K562 (cell line): ENCODE measurements around the gene SEPHS1. TPM values are rescaled to one million over a fixed set of nuclear protein-coding genes. Genes with fewer than 3 reads are reported as not detected.

ENCODE experiments used
- ATAC-seq: fragments of 200-7000 bp; cut with Tn5 transposase; 3 replicates; pipeline ENCODE4 v1.9.1; 2020; ENCODE audit warnings: moderate library complexity
- BruUV-seq: library from RNA; stranded (reverse); fragments of 400-500 nt; replicated peaks from 2 replicates; lab custom pipeline; 2021; lab: Mats Ljungman, UMichigan
- CTCF ChIA-PET: fragments of 300-600 bp; formaldehyde crosslinking; extraction: SDS; loops from one replicate; lab custom pipeline; 2021; ENCODE audit warnings: low intra/inter-chr PET ratio; lab: Yijun Ruan, JAX
- POLR2A ChIA-PET: fragments of 300-600, 350-650 bp; sonication (Branson Sonifier 250); formaldehyde crosslinking; extraction: SDS; loops from one replicate; lab custom pipeline; 2021; ENCODE audit warnings: antibody characterized with exemption, inconsistent platforms; lab: Yijun Ruan, JAX
- DNase-seq, 4 experiments: peaks; one replicate each; pipeline versions ENCODE4 v3.0.0 to v3.0.0-alpha.2; 2011 to 2018; ENCODE audit warnings: low spot score in 3 of 4, mixed read lengths in 3 of 4; ENCODE audit errors: extremely low read depth in 1 of 4
- FAIRE-seq: peaks from 2 replicates; lab custom pipeline; 2011; peaks lifted over from hg19 to GRCh38; lab: Jason Lieb, UNC
- H2AFZ ChIP-seq: 2 replicates; pipeline ENCODE4 v1.6.0; 2011; ENCODE audit warnings: low read depth, low read length, control low read depth, inconsistent platforms
- H3K27ac ChIP-seq: fragments of 200-600 bp; 3 replicates; pipeline ENCODE4 v1.8.0; 2011; ENCODE audit warnings: low read depth, mild to moderate bottlenecking, control low read depth, inconsistent platforms, low read length, moderate library complexity, mixed read lengths; ENCODE audit errors: extremely low read depth
- H3K27me3 ChIP-seq, 2 experiments: fragments of 300-600 bp in 1 of 2; 2 replicates in 1 of 2; 3 replicates in 1 of 2; pipeline versions ENCODE4 v1.6.0 to v1.8.0; 2011; ENCODE audit warnings: inconsistent platforms in 2 of 2, low read length in 2 of 2, mild to moderate bottlenecking in 1 of 2, mixed read lengths in 1 of 2, moderate library complexity in 1 of 2; ENCODE audit not compliant: control insufficient read depth in 2 of 2, insufficient read depth in 2 of 2
- H3K36me3 ChIP-seq: fragments of 300-600 bp; 3 replicates; pipeline ENCODE4 v1.8.0; 2011; ENCODE audit warnings: mild to moderate bottlenecking, low read length, inconsistent platforms; ENCODE audit not compliant: control insufficient read depth, insufficient read depth
- H3K4me1 ChIP-seq, 2 experiments: fragments of 200-600 bp in 1 of 2; replicated peaks in 1 of 2; 2 replicates in 1 of 2; 3 replicates in 1 of 2; pipeline versions ENCODE4 v1.5.1 to v1.8.0; 2011; ENCODE audit warnings: inconsistent platforms in 2 of 2, low read length in 2 of 2, mild to moderate bottlenecking in 1 of 2, mixed read lengths in 1 of 2, moderate library complexity in 1 of 2; ENCODE audit not compliant: control insufficient read depth in 2 of 2, insufficient read depth in 2 of 2
- H3K4me2 ChIP-seq: 2 replicates; pipeline ENCODE4 v1.6.1; 2011; ENCODE audit warnings: low read length, control low read depth, inconsistent platforms, mixed read lengths; ENCODE audit not compliant: insufficient read depth
- H3K4me3 ChIP-seq: fragments of 200-600 bp; sonication (generic), shearing (Covaris generic); 2 replicates; pipeline ENCODE4 v1.5.1; 2016; ENCODE audit warnings: control low read depth, inconsistent platforms
- H3K79me2 ChIP-seq: fragments of 200-600 bp; 3 replicates; pipeline ENCODE4 v1.8.0; 2011; ENCODE audit warnings: low read length, inconsistent platforms; ENCODE audit not compliant: control insufficient read depth, insufficient read depth
- H3K9ac ChIP-seq, 2 experiments: 2 replicates each; pipeline versions ENCODE4 v1.6.0 to v1.6.1; 2011; ENCODE audit warnings: low read depth in 2 of 2, low read length in 2 of 2, control low read depth in 1 of 2, inconsistent platforms in 1 of 2, mild to moderate bottlenecking in 1 of 2, mixed read lengths in 1 of 2; ENCODE audit not compliant: insufficient read depth in 1 of 2
- H3K9me1 ChIP-seq: one replicate; pipeline ENCODE4 v1.6.0; 2011; ENCODE audit warnings: inconsistent platforms, mild to moderate bottlenecking, low read length, moderate library complexity; ENCODE audit not compliant: control insufficient read depth, insufficient read depth
- H3K9me3 ChIP-seq: replicated peaks from 2 replicates; pipeline ENCODE4 v1.5.1; 2011; ENCODE audit warnings: low read depth, low read length, inconsistent platforms; ENCODE audit not compliant: control insufficient read depth, insufficient read depth
- H4K20me1 ChIP-seq: replicated peaks from 2 replicates; pipeline ENCODE4 v1.6.1; 2011; ENCODE audit warnings: low read length, inconsistent platforms, mixed read lengths; ENCODE audit not compliant: control insufficient read depth, insufficient read depth
- BRF1 ChIP-seq: IDR thresholded peaks from 3 replicates; pipeline ENCODE4 v1.6.1; 2011; ENCODE audit warnings: borderline replicate concordance, mild to moderate bottlenecking; ENCODE audit not compliant: insufficient read length; ENCODE audit errors: extremely low read depth
- E2F5 ChIP-seq: sonication (generic); formaldehyde crosslinking; IDR thresholded peaks from 2 replicates; pipeline ENCODE4 v1.8.0; 2022; ENCODE audit warnings: mild to moderate bottlenecking, missing genetic modification reagents
- EGR1 ChIP-seq: fragments of 450-650 bp; conservative IDR thresholded peaks from 2 replicates; pipeline ENCODE4 v1.6.1; 2017; ENCODE audit warnings: mild to moderate bottlenecking
- ELK3 ChIP-seq: fragments of 450-650 bp; formaldehyde crosslinking; IDR thresholded peaks from 2 replicates; pipeline ENCODE4 v1.4.0; 2020; ENCODE audit warnings: mild to moderate bottlenecking
- FOXA1 ChIP-seq: fragments of 450-650 bp; IDR thresholded peaks from 2 replicates; pipeline ENCODE4 v1.6.1; 2016; ENCODE audit warnings: mild to moderate bottlenecking, borderline replicate concordance
- KDM4B ChIP-seq, 2 experiments: fragments of 450-650 bp in 1 of 2; sonication (generic) in 1 of 2; IDR thresholded peaks; 2 replicates each; pipeline ENCODE4 v1.6.1; 2016 to 2017; ENCODE audit warnings: borderline replicate concordance in 2 of 2, antibody characterized with exemption in 1 of 2, low read depth in 1 of 2, mild to moderate bottlenecking in 1 of 2
- MBD1 ChIP-seq: fragments of 250-450 bp; sonication (Bioruptor Pico); IDR thresholded peaks from 2 replicates; pipeline ENCODE4 v1.8.0; 2022; ENCODE audit warnings: inconsistent platforms
- SIN3A ChIP-seq, 2 experiments: fragments of 150-350 bp in 1 of 2; IDR thresholded peaks; 2 replicates each; pipeline ENCODE4 v1.6.1; 2011 to 2016; ENCODE audit warnings: borderline replicate concordance in 2 of 2, low read depth in 2 of 2, low read length in 2 of 2, mild to moderate bottlenecking in 2 of 2, moderate library complexity in 2 of 2; ENCODE audit not compliant: control insufficient read depth in 1 of 2
- SMAD4 ChIP-seq: fragments of 250-450 bp; sonication (Bioruptor Pico); conservative IDR thresholded peaks from 2 replicates; pipeline ENCODE4 v1.8.0; 2021; ENCODE audit warnings: inconsistent platforms, mild to moderate bottlenecking, moderate library complexity
- ZNF165 ChIP-seq: fragments of 250-450 bp; sonication (Bioruptor Pico); IDR thresholded peaks from 2 replicates; pipeline ENCODE4 v1.4.0; 2020; ENCODE audit warnings: borderline replicate concordance
- ZNF695 ChIP-seq: fragments of 450-650 bp; formaldehyde crosslinking; IDR thresholded peaks from 2 replicates; pipeline ENCODE4 v1.4.0; 2020; ENCODE audit warnings: mild to moderate bottlenecking, moderate library complexity
- WGBS: fragments of 100-300 bp; shearing (Covaris generic); methylation state at CpG from one replicate; pipeline ENCODE4 v1.1.6; 2016; ENCODE audit warnings: low coverage, mixed read lengths; ENCODE audit not compliant: insufficient coverage; ENCODE audit errors: missing lambda C conversion rate; 5-methylcytosine and 5-hydroxymethylcytosine counted together
- in situ Hi-C: fragments of 300-500 bp; cut with MboI; formaldehyde crosslinking; loops from 4 replicates; pipeline ENCODE4 v1.15.0; 2018; ENCODE audit warnings: inconsistent platforms, mixed read lengths
- intact Hi-C: fragments of 100-400 bp; cut with micrococcal nuclease; formaldehyde crosslinking; loops from 2 replicates; pipeline ENCODE4 v1.14.2; 2022
- polyA plus RNA-seq, 8 experiments: library from polyadenylated mRNA; depleted of rRNA in 4 of 8; stranded (reverse) in 5 of 8; unstranded in 3 of 8; fragments of >200 nt; fragmentation: Nextera tagmentation in 2 of 8; fragmentation: Illumina TruSeq in 1 of 8; extraction: Ambion mirVana in 2 of 8; extraction: Trizol in 1 of 8; gene quantifications; 2 replicates each; pipeline versions ENCODE4 v1.2.1 to v1.2.3, GENCODE V29; 2011 to 2014; ENCODE audit warnings: inconsistent platforms in 1 of 8, missing spikeins in 1 of 8
- total RNA-seq, 7 experiments: library from RNA; depleted of rRNA in 6 of 7; stranded (reverse); fragments of >200 nt in 6 of 7; fragmentation: Illumina TruSeq in 2 of 7; extraction: Trizol in 2 of 7; gene quantifications; 2 replicates each; pipeline versions ENCODE4 v1.2.1 to v1.2.3, GENCODE V29; 2011 to 2021; ENCODE audit warnings: low replicate concordance in 1 of 7
- TF ChIP-seq, protein P1 (sequence below): sonication (generic); formaldehyde crosslinking; IDR thresholded peaks from 2 replicates; pipeline ENCODE4 v1.8.1; 2022; ENCODE audit warnings: missing genetic modification reagents

SEPHS1 gene
- total and polyA plus RNA-seq, 9 of the 15 experiments (the other 6 are each of a cell fraction or from before 2014, with no cell fraction given): 14.7 to 82.8 (median 41.8) TPM

DNA sequence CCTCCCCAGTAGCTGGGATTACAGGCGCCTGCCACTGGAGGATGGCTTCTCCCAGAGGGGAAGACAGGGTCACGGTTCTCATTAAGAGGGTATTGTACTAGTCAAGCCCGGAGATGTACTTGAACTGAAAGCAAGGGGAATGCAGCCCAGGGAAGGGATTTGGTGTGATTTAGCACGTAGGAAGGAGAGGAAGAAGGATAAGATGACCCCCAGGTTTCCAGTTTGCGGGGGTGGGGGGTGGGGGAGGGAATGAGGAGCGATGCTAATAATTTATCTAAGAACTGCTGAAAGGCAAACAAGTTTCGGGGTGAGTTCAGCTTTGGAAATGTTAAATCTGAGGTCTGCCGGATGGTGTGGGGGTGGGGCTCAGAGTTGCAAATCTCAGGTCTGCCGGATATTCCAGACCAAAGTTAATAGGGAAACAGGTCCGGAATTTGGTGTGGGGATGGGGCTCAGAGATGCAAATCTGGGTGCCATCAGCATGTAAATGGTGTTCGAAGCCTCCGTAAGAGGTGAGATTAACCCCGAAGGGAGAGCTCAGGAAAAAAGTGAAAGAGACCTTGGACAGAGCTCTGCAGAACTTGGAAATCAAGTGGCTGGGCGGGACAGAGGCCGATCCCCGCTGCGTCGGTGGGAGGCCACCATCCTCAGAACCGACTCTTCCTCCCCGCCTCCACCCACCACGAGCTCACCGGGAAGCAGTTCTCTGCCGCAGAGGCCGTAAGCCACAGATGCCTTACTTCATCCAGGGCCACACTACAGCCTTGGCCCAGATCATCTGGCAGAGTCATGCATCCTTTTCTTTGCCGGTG is 1.6 kb upstream of the SEPHS1 start (continued):
- TF ChIP-seq BRF1 (no peak), EGR1 (peak; percentile 45), MBD1 (CRISPR knock-in tag) (no peak)

- in situ Hi-C loops: no loop called here
- peak; percentile 80 to 86 (median 86) for DNase-seq
- Histone ChIP-seq H3K9me3 (no peaks in the 10 kb centered on the region), H3K4me1 (peaks cover 10 to 17% of the 10 kb centered on the region in 2 experiments), H3K4me3 (peak overlapping the region; percentile 88), H3K27ac (peak overlapping the region; percentile 85; the same call in 2 of the 3 replicates), H2AFZ (no peak overlapping the region), H3K4me2 (peak overlapping the region; percentile 77; the same call in 1 of the 2 replicates), H3K27me3 (peaks cover 0 to 6% of the 10 kb centered on the region in 2 experiments; a peak in 3 of 5 replicates), H3K9ac (peak overlapping the region; percentile 76 to 96; a peak in 3 of 4 replicates), H3K9me1 (no peaks in the 10 kb centered on the region), H4K20me1 (no peaks in the 10 kb centered on the region), H3K79me2 (peaks cover 41% of the 10 kb centered on the region), H3K36me3 (peaks cover 21% of the 10 kb centered on the region; the same call in 2 of the 3 replicates)
- CTCF ChIA-PET: interaction anchor here (0.6 kb wide), 1 partner anchor 1143 kb away, joined by 3 read pairs; no protein-coding TSS in a partner anchor
- no peak for FAIRE-seq
- ATAC-seq: peak; percentile 69
- WGBS: 0% methylated on average over 25 of the region's 109 CpGs
- BruUV-seq: no TSS peak
- POLR2A ChIA-PET: no interaction called here
- intact Hi-C loops: no loop called here
- no peak for TF ChIP-seq ZNF695 (CRISPR knock-in tag)
- no peak for TF ChIP-seq ELK3 (CRISPR knock-in tag)
- peak; percentile 56 for TF ChIP-seq SMAD4 (CRISPR knock-in tag)
- TF ChIP-seq, protein P1, sequence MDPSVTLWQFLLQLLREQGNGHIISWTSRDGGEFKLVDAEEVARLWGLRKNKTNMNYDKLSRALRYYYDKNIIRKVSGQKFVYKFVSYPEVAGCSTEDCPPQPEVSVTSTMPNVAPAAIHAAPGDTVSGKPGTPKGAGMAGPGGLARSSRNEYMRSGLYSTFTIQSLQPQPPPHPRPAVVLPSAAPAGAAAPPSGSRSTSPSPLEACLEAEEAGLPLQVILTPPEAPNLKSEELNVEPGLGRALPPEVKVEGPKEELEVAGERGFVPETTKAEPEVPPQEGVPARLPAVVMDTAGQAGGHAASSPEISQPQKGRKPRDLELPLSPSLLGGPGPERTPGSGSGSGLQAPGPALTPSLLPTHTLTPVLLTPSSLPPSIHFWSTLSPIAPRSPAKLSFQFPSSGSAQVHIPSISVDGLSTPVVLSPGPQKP (CRISPR knock-in tag): no peak
- no peak for TF ChIP-seq SIN3A (IDR thresholded peaks at IDR 0.05; ENCODE audit: borderline replicate concordance in 2 of 2, control insufficient read depth in 1 of 2, low read depth in 2 of 2, low read length in 2 of 2)
- no peak for TF ChIP-seq FOXA1
- TF ChIP-seq E2F5 (CRISPR knock-in tag): no peak
- TF ChIP-seq ZNF165 (CRISPR knock-in tag): no peak
- TF ChIP-seq KDM4B (IDR thresholded peaks at IDR 0.05; ENCODE audit: borderline replicate concordance in 2 of 2, low read depth in 1 of 2): no peak
These were observed 465 bp downstream of the SEPHS1 start for GRCh38 chr10:13347500-13348156.
